ENCODE measurements around the gene BLZF1. TPM values are rescaled to one million over a fixed set of nuclear protein-coding genes. Genes with fewer than 3 reads are reported as not detected.
A peak's percentile ranks its signal among the peaks of the same experiment; 100 is the strongest.

BLZF1 gene
- 10 to 100 TPM; 11.7 to 28.8 (median 19.7) TPM for total RNA-seq
- 10 to 100 TPM in 1 of 2 donors, 1 to 10 TPM in 1; 9.2 to 13.8 TPM for polyA plus RNA-seq
- long read RNA-seq, donor 1, transcript BLZF1-203 (7 exons, 2,749 nt): major isoform, 16 of 47 reads
- long read RNA-seq, donor 1, transcript BLZF1-201 (8 exons, 2,300 nt): minor isoform, 13 of 47 reads
- long read RNA-seq, donor 1, partial matches to known transcripts: 7 of 47 reads
- long read RNA-seq, donor 1, other reads (novel, unspliced or antisense): 10 of 47 reads
- long read RNA-seq, donor 2, transcript BLZF1-203 (7 exons, 2,749 nt): major isoform, 12 of 23 reads
- long read RNA-seq, donor 2, partial matches to known transcripts: 8 of 23 reads
- long read RNA-seq, donor 2, other reads (novel, unspliced or antisense): 0 of 23 reads
- long read RNA-seq, donor 3, transcript BLZF1-203 (7 exons, 2,749 nt): major isoform, 9 of 14 reads
- long read RNA-seq, donor 3, partial matches to known transcripts: 1 of 14 reads
- long read RNA-seq, donor 3, other reads (novel, unspliced or antisense): 2 of 14 reads

- intact Hi-C loops (cut with DNase I): loop anchor here in 1 of 4 donors (10.0 kb wide), 1 partner anchor 177 kb away; no protein-coding TSS in a partner anchor
- 0 to 1% (median 0%) methylated on average over 37 of the region's 37 CpGs for WGBS, 3 donors
- peak; percentile 93 to 97 (median 94) for DNase-seq
- peak within 1 kb of the TSS; percentile 44 to 59 for H3K27ac ChIP-seq
- peaks cover 2% of the 10 kb centered on the region for H3K4me1 ChIP-seq (ENCODE audit: insufficient read depth)
- H3K27me3 ChIP-seq: no peaks in the 10 kb centered on the region
- TF ChIP-seq EP300 (IDR thresholded peaks at IDR 0.05): no peak
- peak; percentile 36 for TF ChIP-seq POLR2A (IDR thresholded peaks at IDR 0.05)
- H3K4me3 ChIP-seq: peak within 1 kb of the TSS; percentile 73
- no peaks in the 10 kb centered on the region for H3K9me3 ChIP-seq
- no peaks in the 10 kb centered on the region for H3K36me3 ChIP-seq
Observed at GRCh38 chr1:169367686-169368405, at the start of gene BLZF1, which contains the start of gene NME7. TSS of gene BLZF1 (plus strand) at chr1:169368195. CDS start at chr1:169369523, 1,328 bp downstream. TSS of gene NME7 (minus strand) at chr1:169367797. CDS start at chr1:169367710, 87 bp downstream.

- H3K27ac ChIP-seq: no peak overlapping the region
Observed at GRCh38 chr1:169318536-169319244, 49.3 kb upstream of the BLZF1 start.

DNA sequence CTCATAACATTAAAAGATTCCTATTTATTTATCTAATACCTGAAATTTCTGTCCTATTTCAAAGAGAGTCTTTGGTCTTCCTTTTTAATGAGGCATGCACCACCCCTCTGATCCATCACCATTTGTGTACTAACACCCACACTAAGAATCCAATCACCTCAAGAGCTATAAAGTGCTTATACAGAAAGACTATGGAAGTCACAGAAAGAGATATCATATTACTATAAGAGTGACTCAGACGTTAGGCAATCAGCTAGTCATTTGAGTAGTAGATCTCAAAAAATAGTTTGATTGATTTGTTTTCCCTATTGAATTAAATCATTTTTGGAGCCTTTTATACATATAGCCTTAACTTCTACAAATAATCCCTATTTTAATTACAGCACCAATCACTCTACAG is 46.5 kb upstream of the BLZF1 start:
- WGBS, 3 donors: 93 to 100% (median 96%) methylated on average over 1 of the region's 1 CpG
- no peaks in the 10 kb centered on the region for H3K9me3 ChIP-seq
- H3K27ac ChIP-seq: no peak overlapping the region
- no peaks in the 10 kb centered on the region for H3K4me1 ChIP-seq (ENCODE audit: insufficient read depth)
- intact Hi-C loops (cut with DNase I): no loop called here
- DNase-seq: no peak
- H3K27me3 ChIP-seq: no peaks in the 10 kb centered on the region
- no peak overlapping the region for H3K4me3 ChIP-seq
- no peaks in the 10 kb centered on the region for H3K36me3 ChIP-seq
- TF ChIP-seq EP300 (IDR thresholded peaks at IDR 0.05) (no peak), CTCF (IDR thresholded peaks at IDR 0.05) (no peak), POLR2A (IDR thresholded peaks at IDR 0.05) (no peak)

More at GRCh38 chr1:169318536-169319244, 49.3 kb upstream of the BLZF1 start:
- DNase-seq: no peak
- H3K27me3 ChIP-seq: no peaks in the 10 kb centered on the region
- no peak overlapping the region for H3K4me3 ChIP-seq
- no peaks in the 10 kb centered on the region for H3K4me1 ChIP-seq (ENCODE audit: insufficient read depth)
- no peaks in the 10 kb centered on the region for H3K9me3 ChIP-seq
- intact Hi-C loops (cut with DNase I): no loop called here
- no peaks in the 10 kb centered on the region for H3K36me3 ChIP-seq
- TF ChIP-seq EP300 (IDR thresholded peaks at IDR 0.05) (no peak), POLR2A (IDR thresholded peaks at IDR 0.05) (no peak), CTCF (IDR thresholded peaks at IDR 0.05) (no peak)
- WGBS, 3 donors: 94 to 98% (median 95%) methylated on average over 3 of the region's 3 CpGs

DNA sequence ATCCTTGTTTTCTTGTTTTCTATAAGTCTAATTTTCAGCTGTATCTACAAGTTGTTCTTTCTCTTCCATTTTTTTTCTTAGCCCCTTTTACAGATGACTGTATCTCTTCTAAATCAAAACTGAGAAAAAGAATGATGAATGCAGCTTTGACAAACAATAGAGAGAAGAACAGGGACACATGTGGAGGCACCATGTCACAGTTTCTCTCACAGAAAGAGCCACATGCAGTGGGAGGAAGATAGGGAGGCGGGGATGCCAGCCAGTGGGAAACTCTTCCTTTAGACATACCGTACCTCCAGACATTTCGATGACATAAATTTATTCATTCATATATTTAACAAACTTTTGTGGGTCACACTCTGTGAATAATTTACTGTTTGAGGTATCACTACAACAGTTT is 45.9 kb upstream of the BLZF1 start:
- no peak for TF ChIP-seq CTCF (IDR thresholded peaks at IDR 0.05)
- 97 to 99% (median 99%) methylated on average over 3 of the region's 3 CpGs for WGBS, 3 donors
- no peak for DNase-seq
- Histone ChIP-seq H3K4me1 (ENCODE audit: insufficient read depth) (no peaks in the 10 kb centered on the region), H3K4me3 (no peak overlapping the region), H3K27me3 (no peaks in the 10 kb centered on the region), H3K27ac (no peak overlapping the region), H3K36me3 (no peaks in the 10 kb centered on the region), H3K9me3 (no peaks in the 10 kb centered on the region)
- intact Hi-C loops (cut with DNase I): no loop called here

All from ovary (tissue), 10 donors.